Measurements from ENCODE around the gene PUSL1. TPM values are rescaled to one million over a fixed set of nuclear protein-coding genes. Genes with fewer than 3 reads are reported as not detected.

PUSL1 gene, protein sequence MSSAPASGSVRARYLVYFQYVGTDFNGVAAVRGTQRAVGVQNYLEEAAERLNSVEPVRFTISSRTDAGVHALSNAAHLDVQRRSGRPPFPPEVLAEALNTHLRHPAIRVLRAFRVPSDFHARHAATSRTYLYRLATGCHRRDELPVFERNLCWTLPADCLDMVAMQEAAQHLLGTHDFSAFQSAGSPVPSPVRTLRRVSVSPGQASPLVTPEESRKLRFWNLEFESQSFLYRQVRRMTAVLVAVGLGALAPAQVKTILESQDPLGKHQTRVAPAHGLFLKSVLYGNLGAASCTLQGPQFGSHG
- polyA plus RNA-seq (ENCODE audit: insufficient read length in 3 of 3): 10 to 100 TPM in 2 of 3 donors, 1 to 10 TPM in 1; 8.8 to 11.7 (median 11.2) TPM
- long read RNA-seq, donor 1, partial matches to known transcripts: 0 of 3 reads
- long read RNA-seq, donor 1, other reads (novel, unspliced or antisense): 0 of 3 reads
- long read RNA-seq, donor 2, transcript PUSL1-201 (8 exons, 1,287 nt): major isoform, 9 of 106 reads
- long read RNA-seq, donor 2, partial matches to known transcripts: 60 of 106 reads
- long read RNA-seq, donor 2, other reads (novel, unspliced or antisense): 37 of 106 reads
- long read RNA-seq, donor 3, partial matches to known transcripts: 60 of 76 reads
- long read RNA-seq, donor 3, other reads (novel, unspliced or antisense): 13 of 76 reads
- long read RNA-seq, donor 4, transcript PUSL1-201 (8 exons, 1,287 nt): major isoform, 5 of 5 reads
- long read RNA-seq, donor 4, partial matches to known transcripts: 0 of 5 reads
- long read RNA-seq, donor 4, other reads (novel, unspliced or antisense): 0 of 5 reads
- long read RNA-seq, donor 5, partial matches to known transcripts: 0 of 3 reads
- long read RNA-seq, donor 5, other reads (novel, unspliced or antisense): 0 of 3 reads
- long read RNA-seq, donor 6, transcript PUSL1-201 (8 exons, 1,287 nt): major isoform, 6 of 117 reads
- long read RNA-seq, donor 6, partial matches to known transcripts: 79 of 117 reads
- long read RNA-seq, donor 6, other reads (novel, unspliced or antisense): 32 of 117 reads
- long read RNA-seq, donor 7, transcript PUSL1-201 (8 exons, 1,287 nt): major isoform, 6 of 6 reads
- long read RNA-seq, donor 7, partial matches to known transcripts: 0 of 6 reads
- long read RNA-seq, donor 7, other reads (novel, unspliced or antisense): 0 of 6 reads
- long read RNA-seq, donor 8: 0 reads
- long read RNA-seq, donor 9, partial matches to known transcripts: 26 of 30 reads
- long read RNA-seq, donor 9, other reads (novel, unspliced or antisense): 0 of 30 reads
- long read RNA-seq, donor 10, partial matches to known transcripts: 26 of 29 reads
- long read RNA-seq, donor 10, other reads (novel, unspliced or antisense): 0 of 29 reads
- long read RNA-seq, donor 11, partial matches to known transcripts: 0 of 3 reads
- long read RNA-seq, donor 11, other reads (novel, unspliced or antisense): 0 of 3 reads
- long read RNA-seq, donor 12, partial matches to known transcripts: 95 of 119 reads
- long read RNA-seq, donor 12, other reads (novel, unspliced or antisense): 20 of 119 reads
- long read RNA-seq, donor 13, partial matches to known transcripts: 40 of 48 reads
- long read RNA-seq, donor 13, other reads (novel, unspliced or antisense): 6 of 48 reads
- long read RNA-seq, donor 14: 0 reads
- long read RNA-seq, donor 15, partial matches to known transcripts: 0 of 3 reads
- long read RNA-seq, donor 15, other reads (novel, unspliced or antisense): 0 of 3 reads
- long read RNA-seq, donor 16, transcript PUSL1-201 (8 exons, 1,287 nt): major isoform, 10 of 144 reads
- long read RNA-seq, donor 16, partial matches to known transcripts: 124 of 144 reads
- long read RNA-seq, donor 16, other reads (novel, unspliced or antisense): 10 of 144 reads

DNA sequence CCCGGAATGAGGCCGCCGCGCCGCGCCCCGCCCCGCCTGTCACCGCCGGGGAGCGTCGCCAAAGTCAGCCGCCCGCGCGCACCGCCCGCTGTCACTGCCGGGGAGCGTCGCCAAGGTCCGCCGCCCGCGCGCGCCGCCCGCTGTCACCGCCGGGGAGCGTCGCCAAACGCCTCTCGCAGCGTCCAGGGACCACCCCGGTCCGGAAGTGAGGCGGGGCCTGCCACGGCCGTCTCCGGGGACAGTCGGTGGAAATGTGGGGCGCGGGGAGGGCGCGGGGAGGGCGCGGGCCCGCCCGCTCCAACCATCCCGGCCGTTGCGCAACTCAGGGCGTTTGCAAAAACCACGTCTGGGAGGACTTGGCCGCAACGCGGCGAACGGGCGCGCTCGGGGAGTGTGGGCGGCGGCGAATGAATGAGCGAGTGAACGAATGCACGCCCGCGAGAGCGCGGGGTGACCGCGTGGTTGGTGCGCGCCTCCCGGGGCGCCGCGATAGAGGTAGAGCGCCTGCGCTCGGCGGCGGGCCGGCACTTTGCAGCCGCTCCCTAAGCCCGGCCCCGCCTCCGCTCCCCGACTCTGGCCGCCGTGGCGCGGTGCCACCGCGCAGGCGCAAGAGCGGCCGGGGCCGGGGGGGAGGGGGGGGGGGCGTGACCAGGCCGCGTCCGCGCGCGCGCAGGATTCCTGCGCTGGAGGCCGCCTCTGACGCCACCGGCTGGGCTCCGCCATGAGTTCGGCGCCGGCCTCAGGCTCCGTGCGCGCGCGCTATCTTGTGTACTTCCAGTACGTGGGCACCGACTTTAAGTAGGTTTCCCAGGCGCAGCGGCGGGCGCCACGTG, at the start of gene PUSL1, which contains the start of gene ACAP3:
TSS of gene PUSL1 (plus strand) at position 675 of the 833 bp plus-strand sequence. CDS start at position 722, 47 bp downstream.
TSS of gene ACAP3 (minus strand) at position 8 of the 833 bp plus-strand sequence. CDS start 115 bp downstream, outside the sequence.
- peak; percentile 89 for DNase-seq

DNA sequence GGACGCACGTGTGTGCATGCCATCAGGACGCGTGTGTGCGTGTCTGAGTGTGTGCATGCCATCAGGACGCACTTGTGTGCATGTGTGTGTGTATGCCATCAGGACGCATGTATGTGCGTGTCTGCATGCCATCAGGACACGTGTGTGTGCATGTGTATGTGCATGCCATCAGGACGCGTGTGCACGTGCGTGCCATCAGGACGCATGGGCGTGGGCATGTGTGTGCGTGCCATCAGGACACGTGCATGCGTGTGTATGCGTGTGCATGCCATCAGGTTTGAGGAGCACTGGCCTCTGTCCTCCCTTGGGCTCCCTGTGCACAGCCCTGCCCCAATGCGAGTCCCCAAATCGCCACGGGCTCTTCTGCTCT, 49.3 kb upstream of the PUSL1 start:
- no peak for DNase-seq

DNA sequence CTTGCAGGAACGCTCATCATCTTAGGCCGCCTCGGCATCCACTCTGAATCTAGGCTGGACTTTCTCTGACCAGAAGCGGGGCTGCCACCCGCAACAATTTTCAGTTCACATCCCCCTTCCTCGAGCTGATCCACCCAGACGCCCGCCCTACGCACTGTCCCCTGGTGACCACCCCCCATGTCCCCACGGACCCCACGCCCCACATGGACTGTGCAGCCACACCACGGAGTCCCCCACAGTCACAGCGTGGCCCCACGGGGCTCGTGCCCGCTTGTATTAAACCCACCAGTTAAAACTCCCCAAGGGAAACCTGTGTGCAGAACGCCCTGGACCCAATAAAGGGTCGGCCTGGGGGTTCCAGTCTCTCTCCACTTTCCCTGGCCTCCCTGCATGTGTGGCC, 48.9 kb upstream of the PUSL1 start:
- DNase-seq: no peak

DNA sequence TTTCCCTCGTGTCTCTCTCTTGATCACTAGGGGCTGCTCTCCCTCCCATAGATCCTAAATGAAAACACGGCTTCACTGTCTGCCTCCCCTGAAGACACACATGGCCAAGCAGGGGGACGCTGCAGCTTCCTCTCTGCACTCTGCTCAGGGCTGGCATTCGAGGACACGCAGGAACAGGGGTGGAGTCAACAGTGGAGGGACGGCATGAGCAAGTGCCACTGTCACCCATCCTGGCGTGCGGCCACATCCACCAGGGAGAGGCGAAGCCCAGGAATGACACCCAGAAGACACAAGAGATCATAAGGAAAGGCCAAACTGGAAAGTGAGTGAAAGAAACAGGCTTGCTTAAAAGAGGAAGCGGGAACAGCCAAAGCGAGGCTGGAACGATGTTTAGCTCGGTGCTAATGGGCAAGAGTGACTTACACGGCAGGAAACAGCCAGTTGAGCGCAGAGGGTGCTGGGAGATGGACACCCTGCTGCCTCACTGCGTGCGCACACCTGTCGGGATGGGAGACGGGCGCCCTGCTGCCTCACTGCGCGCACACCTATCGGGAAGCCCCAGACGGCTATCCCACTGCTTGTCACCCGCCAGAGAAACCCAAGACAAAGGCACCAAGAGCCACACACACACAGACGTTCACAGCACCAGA, 48.3 kb upstream of the PUSL1 start:
- DNase-seq: no peak

DNA sequence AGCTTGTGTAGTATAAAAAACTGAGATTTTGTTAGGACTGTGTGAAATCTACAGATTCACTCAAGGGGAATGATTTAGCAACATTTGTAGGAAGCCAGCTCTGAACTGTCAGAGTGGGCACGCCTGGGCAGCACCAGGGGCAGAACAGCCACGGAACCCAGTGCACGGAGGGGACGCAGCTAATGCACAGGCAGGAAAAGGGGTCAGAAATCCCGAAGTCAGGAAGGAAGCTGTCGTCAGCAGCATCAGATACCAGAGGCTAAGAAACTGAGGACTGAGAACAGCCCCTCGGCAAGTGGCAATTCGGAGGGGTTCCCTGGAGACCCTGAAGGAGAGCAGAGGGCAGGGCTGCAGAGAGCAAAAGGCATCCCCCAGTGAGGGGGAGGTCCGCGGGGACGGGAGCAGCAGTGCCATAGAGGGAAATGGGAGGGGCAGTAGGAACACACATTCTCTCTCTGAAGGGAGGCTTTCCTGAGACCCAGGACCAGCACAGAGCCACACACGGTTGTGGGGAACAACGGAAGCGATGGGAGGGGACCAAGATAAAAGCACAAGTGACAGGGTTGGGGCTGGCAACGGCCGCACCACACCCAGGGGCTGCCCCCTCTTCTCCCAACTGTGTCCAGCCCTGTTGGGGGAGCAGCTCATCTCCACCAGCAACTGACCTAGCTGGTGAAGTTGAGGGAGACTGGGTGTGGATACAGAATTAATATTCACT, 47.4 kb upstream of the PUSL1 start:
- DNase-seq: no peak

DNA sequence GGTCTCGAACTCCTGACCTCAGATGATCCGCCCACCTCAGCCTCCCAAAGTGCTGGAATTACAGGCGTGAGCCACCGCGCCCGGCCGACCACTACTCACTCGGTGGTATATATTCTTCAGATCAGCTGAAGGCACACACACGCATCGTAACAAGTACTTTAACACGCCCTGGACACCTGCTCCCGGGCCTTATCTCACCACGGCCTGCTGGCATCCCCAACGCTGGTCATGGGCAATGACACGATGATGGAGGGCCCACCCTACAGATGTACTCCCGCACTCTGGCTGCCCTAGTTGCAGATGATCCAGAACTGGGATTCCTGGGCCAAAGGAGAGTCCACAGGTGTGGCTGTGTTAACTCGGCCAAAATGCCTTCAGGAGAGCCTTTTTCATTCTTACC, 46.3 kb upstream of the PUSL1 start:
- DNase-seq: no peak

DNA sequence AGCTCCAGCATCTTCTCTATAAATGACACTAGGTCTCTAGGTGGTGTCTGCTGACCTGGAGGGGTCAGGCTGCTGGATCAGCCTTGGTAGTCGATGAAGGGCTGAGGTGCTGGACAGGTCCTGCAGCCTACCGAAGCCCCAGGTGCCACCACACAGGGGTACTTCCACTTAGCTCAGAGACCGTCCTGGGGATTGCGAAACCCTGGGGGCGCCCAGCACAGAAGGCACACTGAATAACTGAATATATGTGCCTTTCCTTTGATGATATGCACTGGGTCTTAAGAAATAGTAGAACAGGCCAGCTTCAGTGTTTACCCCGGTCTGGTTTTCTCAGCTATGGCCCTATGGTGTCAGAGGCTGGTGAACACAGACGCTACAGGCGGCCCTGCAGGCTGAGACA, 45.6 kb upstream of the PUSL1 start:
- no peak for DNase-seq

DNA sequence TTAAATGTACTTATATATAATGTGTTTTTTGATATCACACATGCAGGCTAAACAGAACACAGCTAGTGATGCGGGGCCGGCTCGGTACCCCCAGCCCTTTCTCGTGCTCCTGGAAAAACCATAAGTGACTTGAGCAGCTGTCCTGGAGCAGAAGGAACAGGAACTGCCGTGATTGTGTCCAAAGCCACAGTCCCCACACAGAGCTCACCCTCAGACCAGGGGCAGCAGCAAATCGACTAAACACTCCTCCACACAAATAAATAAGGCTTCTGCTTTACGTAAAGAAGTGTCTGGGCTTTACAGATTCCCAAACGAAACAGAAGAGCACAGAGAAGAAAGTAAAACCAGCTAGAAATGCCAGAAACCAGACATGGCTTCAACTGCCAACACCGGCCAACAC, 44.4 kb upstream of the PUSL1 start:
- DNase-seq: no peak

DNA sequence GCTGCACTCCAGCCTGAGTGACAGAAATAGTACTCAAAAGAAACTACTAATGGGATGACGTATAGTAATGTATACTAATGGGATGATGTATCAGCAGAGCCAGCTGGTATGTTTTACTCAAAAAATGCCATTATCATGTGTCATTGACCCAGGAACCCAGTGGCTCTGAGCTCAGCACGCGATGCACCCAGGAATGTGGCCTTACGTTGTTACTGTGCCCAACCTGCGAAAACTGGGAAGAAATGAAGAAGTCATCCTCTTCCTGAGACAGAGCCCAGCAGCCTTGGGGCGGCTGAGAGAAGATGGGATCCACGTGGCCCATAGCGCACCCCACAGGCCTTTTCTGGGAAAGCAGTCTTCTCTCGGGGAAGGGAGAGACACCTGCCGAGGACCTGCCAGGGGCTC, 43.5 kb upstream of the PUSL1 start:
- DNase-seq: no peak

DNA sequence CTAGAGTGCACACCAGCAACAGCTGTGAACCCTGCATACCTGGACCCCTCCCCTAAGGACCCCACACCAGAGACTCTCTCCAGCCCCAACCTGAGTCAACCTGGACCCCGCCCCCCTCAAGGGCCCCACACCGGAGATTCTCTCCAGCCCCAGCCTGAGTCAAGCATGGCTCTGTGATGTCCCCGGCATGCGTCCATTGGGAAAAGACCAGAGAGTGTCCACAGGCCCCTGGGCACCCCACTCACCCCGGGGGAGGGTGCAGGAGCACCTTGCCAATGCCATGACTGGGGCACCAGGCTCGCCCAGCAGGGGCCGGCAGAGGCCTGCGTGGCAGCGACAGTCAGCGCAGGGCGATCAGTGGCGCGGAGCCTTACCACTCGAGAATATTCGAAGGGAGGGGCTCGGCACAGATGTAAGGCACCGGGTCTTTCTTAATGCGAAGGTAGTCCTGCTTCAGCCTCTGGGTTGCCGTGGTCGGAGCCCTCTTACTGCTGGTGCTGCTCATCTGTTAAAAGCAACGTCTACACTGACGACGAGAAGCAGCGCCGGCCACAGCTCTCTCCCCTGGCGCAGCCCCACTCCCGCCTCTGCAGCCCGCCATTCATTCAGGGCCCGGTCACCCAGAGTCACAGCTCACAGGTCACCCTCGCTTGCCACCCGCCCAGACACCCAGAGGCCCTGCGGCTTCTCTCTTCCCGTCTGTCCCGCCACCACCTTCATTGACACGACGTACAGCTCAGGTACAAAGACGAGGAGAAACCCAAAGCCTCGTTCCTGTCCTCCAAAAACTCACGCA, 40.7 kb upstream of the PUSL1 start:
- no peak for DNase-seq

DNA sequence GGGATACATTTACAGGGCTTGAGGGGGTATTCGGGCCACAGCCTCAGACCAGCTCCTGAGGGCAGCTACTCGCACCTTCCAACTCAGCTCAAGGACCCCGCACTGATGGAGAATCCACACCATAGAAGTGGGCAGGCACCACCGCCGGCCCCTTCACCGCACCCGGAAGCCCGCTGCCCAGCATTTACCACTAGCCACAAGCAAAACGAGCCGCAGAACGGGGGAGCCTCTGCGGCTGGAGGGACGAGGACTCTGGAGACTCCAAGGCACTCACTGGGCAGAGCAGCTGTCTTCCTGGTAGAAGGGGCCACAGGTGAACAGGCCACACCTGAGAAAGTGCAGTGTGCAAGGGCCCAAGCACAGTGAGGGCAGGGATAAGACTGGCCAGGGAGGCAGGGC, 40.1 kb upstream of the PUSL1 start:
- DNase-seq: no peak

DNA sequence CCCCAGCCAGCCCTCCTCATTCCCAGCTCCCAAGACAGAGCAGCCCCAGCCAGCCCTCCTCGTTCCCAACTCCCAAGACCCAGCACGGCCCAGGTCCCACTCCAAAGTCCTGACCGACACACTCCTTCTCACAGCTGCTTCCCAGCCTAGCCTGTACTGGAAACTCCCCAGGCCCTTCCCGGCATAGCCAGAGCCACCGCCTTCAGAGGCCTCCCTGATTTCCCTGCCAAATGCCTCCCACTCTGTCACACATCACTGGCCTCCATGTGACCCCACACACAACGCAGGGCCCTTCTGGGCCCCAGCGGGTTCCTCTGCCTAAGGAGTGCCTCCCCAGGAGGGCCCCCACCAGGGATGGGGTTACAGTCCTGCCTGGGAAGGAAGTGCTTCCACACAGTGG, 37.6 kb upstream of the PUSL1 start:
- DNase-seq: no peak

DNA sequence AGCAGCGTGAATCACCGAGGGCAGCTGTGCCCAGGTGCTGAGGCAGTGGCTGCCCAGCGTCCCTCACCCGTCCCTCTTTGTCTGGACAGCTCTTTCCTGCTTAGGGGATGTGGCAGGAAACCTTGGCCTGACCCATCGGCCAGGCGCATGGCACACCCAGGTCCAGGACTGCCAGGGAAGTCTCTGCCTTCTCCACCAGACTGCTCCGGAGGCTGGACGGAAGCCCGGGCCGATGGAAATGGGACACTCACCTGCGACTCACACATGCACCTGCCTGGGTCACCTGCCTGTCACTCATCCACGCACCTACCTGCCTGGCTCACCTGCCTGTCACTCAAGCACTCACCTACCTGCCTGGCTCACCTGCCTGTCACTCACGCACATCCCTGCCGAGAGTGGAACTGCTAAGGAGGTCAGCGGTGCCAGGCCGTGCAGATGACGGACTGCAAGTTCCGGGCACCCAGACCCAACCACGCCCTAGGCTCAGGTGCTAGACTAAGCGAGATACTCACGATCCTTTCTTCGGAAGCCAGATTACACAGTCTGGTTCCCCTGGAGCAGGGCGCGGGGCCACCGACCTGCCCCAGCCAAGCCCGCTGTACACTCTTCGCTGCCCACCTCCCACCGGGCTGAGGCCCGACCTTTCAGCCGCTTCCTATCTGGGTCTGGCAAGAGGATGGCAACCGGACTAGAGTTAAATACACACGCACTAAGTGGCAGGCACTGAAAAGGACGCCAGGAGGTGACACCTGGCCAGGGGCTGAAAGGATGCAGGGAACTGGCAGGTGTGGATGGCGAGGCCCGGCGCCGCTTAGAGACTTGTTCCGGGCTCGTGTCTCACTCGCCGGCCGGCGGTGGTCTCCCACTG, 35.8 kb upstream of the PUSL1 start:
- no peak for DNase-seq

DNA sequence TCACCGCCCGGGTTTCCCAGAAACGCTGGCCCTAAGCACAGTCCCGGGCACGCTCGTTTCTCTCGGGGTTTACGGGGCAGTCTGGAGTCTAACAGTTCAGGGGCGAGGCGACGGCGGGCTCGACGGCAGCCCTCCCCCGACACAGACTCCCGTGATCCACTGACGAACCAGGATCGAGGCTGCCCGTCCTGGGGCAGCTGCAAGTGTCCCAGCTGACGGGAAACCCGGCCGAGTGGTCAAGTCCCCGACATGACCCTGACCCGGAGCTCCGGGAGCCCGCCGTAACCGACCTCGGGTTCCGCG, 35.2 kb upstream of the PUSL1 start:
- DNase-seq: no peak

DNA sequence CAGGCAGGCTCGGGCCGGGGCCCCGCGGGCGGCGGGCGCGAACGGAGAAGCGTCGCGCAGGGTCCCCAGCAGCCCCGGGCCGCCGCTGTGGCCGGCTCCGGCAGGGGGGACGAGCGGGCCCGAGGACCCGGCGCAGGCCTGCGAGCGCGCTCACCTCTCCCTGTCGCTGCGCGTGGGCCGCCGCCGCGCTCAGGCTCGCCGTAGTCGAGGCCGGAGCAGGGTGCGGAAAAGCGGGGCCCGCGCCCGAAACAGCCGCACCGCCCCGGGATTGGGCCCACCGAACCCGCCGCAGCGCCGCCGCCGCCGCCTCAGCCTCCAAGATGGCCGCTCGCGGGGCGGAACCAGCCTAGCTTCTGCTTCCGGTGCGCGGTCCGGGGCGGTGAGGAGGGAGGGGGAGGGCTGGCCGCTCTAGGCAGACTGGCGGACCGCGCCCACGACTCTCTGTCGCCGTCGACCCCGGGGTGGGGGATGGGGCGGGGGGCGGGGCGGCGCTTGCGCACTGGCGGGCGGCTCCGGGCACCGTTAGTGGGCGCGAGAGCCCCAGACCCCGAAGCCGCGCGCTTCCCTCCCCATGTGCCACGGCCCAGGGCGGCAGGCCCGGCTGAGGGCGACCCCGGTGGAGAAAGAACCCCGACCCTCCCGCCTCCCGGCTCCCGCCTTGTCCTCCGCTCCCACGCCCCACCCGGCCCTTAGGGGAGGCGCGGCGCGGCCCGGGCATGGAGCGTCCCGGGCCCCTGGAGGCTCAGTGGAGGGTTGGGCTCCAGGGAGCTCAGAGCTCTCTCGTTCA, 34.7 kb upstream of the PUSL1 start, which contains the start of gene UBE2J2:
TSS of gene UBE2J2 (minus strand) at position 343 of the 787 bp plus-strand sequence. CDS start 5,862 bp downstream, outside the sequence.
- peak; percentile 89 for DNase-seq
